GM12878 (cell line): Measurements from ENCODE around the gene ZNF782. TPM values are rescaled to one million over a fixed set of nuclear protein-coding genes. Genes with fewer than 3 reads are reported as not detected.

Experiments
- EED ChIP-seq: sonication (generic); IDR thresholded peaks from 2 replicates; pipeline ENCODE4 v1.6.1; 2016; ENCODE audit warnings: antibody characterized with exemption, low read depth
- EP300 ChIP-seq, 2 experiments: fragments of 150-350 bp in 1 of 2; IDR thresholded peaks; 2 replicates each; pipeline ENCODE4 v1.6.1; 2011 to 2012; ENCODE audit warnings: low read depth in 2 of 2, low read length in 2 of 2, borderline replicate concordance in 1 of 2, improper control_type of control experiment in 1 of 2, inconsistent platforms in 1 of 2; ENCODE audit not compliant: control insufficient read depth in 1 of 2
- EZH2 ChIP-seq: IDR thresholded peaks from 2 replicates; pipeline ENCODE4 v1.6.1; 2012; ENCODE audit warnings: low read depth, mild to moderate bottlenecking, control low read depth, inconsistent platforms, low read length, borderline replicate concordance; ENCODE audit not compliant: control insufficient read depth
- HDAC6 ChIP-seq: fragments of 200-600 bp; sonication (generic); IDR thresholded peaks from one replicate; pipeline ENCODE4 v1.8.0; 2017; ENCODE audit warnings: antibody characterized with exemption; ENCODE audit not compliant: unreplicated experiment
- IRF4 ChIP-seq: IDR thresholded peaks from 2 replicates; pipeline ENCODE4 v1.6.1; 2011; ENCODE audit warnings: low read depth, low read length
- JUND ChIP-seq: IDR thresholded peaks from 2 replicates; pipeline ENCODE4 v1.6.1; 2012; ENCODE audit warnings: low read depth, mild to moderate bottlenecking, low read length, improper control_type of control experiment, moderate library complexity
- KAT2A ChIP-seq: conservative IDR thresholded peaks from 2 replicates; pipeline ENCODE4 v1.6.1; 2011; ENCODE audit warnings: low read depth, low read length; ENCODE audit not compliant: control insufficient read depth
- MEF2A ChIP-seq: IDR thresholded peaks from 2 replicates; pipeline ENCODE4 v1.6.1; 2011; ENCODE audit warnings: low read depth, mild to moderate bottlenecking, low read length, moderate library complexity; ENCODE audit not compliant: insufficient read depth
- MEF2B ChIP-seq: fragments of 450-650 bp; IDR thresholded peaks from 2 replicates; pipeline ENCODE4 v1.6.1; 2018; ENCODE audit warnings: mild to moderate bottlenecking, moderate library complexity; ENCODE audit not compliant: partially characterized antibody, poor library complexity, severe bottlenecking
- MYB ChIP-seq: fragments of 150-350 bp; IDR thresholded peaks from 2 replicates; pipeline ENCODE4 v1.6.1; 2014; ENCODE audit warnings: mild to moderate bottlenecking, low read depth, low read length, borderline replicate concordance
- NFYA ChIP-seq: IDR thresholded peaks from 2 replicates; pipeline ENCODE4 v1.6.1; 2011; ENCODE audit warnings: low read depth, mild to moderate bottlenecking, low read length, improper control_type of control experiment, borderline replicate concordance
- NRF1 ChIP-seq: conservative IDR thresholded peaks from 2 replicates; pipeline ENCODE4 v1.6.1; 2011; ENCODE audit warnings: mild to moderate bottlenecking, low read depth, low read length, improper control_type of control experiment
- PAX5 ChIP-seq: IDR thresholded peaks from 2 replicates; pipeline ENCODE4 v1.6.1; 2011; ENCODE audit warnings: low read depth, low read length, borderline replicate concordance
- RAD51 ChIP-seq: fragments of 450-650 bp; IDR thresholded peaks from 2 replicates; pipeline ENCODE4 v1.6.1; 2016; ENCODE audit warnings: moderate library complexity, mild to moderate bottlenecking, inconsistent platforms
- RCOR1 ChIP-seq: conservative IDR thresholded peaks from 2 replicates; pipeline ENCODE4 v1.6.1; 2012; ENCODE audit warnings: low read depth, low read length, improper control_type of control experiment
- SRF ChIP-seq, 2 experiments: IDR thresholded peaks; 2 replicates each; pipeline ENCODE4 v1.6.1; 2011; ENCODE audit warnings: low read depth in 2 of 2, low read length in 2 of 2, mild to moderate bottlenecking in 1 of 2, moderate library complexity in 1 of 2
- TCF7 ChIP-seq: IDR thresholded peaks from 2 replicates; pipeline ENCODE4 v1.6.1; 2014; ENCODE audit warnings: antibody characterized with exemption, borderline replicate concordance
- ZNF274 ChIP-seq: IDR thresholded peaks from one replicate; pipeline ENCODE4 v1.8.0; 2011; ENCODE audit not compliant: insufficient read length, insufficient read depth
- polyA plus RNA-seq, 11 experiments: library from polyadenylated mRNA; depleted of rRNA in 4 of 11; unstranded in 6 of 11; stranded (reverse) in 5 of 11; fragments of >200 nt; fragmentation: Nextera tagmentation in 4 of 11; fragmentation: Illumina TruSeq in 1 of 11; extraction: Ambion mirVana in 4 of 11; extraction: Trizol in 1 of 11; gene quantifications; 1 replicate in 1 of 11; 2 replicates in 10 of 11; pipeline versions ENCODE4 v1.2.1 to v1.2.3, GENCODE V29; 2011 to 2016; ENCODE audit warnings: inconsistent platforms in 2 of 11, missing spikeins in 2 of 11, low read depth in 1 of 11
- total RNA-seq, 4 experiments: library from RNA; depleted of rRNA in 3 of 4; stranded (reverse); fragments of >200 nt in 3 of 4; fragmentation: Illumina TruSeq in 1 of 4; extraction: Trizol in 1 of 4; gene quantifications; 2 replicates each; pipeline versions ENCODE4 v1.2.1 to v1.2.3, GENCODE V29; 2013 to 2021
- TF ChIP-seq, protein P1 (sequence below): fragments of 450-650 bp; IDR thresholded peaks from 2 replicates; pipeline ENCODE4 v1.6.1; 2018; ENCODE audit warnings: mild to moderate bottlenecking, low read depth, moderate library complexity; ENCODE audit not compliant: partially characterized antibody
- TF ChIP-seq, protein P2 (sequence below): IDR thresholded peaks from 2 replicates; pipeline ENCODE4 v1.6.1; 2011; ENCODE audit warnings: borderline replicate concordance, low read depth, mild to moderate bottlenecking, moderate library complexity, mixed read lengths, low read length; ENCODE audit not compliant: insufficient read depth; ENCODE audit errors: extremely low read length
- TF ChIP-seq, protein P3 (sequence below): fragments of 450-650 bp; IDR thresholded peaks from 2 replicates; pipeline ENCODE4 v1.6.1; 2017; ENCODE audit warnings: antibody characterized with exemption, mild to moderate bottlenecking, moderate library complexity
- TF ChIP-seq, protein P4 (sequence below): IDR thresholded peaks from 2 replicates; pipeline ENCODE4 v1.6.1; 2011; ENCODE audit warnings: low read depth, low read length, improper control_type of control experiment, borderline replicate concordance

The ZNF782 gene
- total and polyA plus RNA-seq, 10 of the 15 experiments (the other 5 are each of a cell fraction or from before 2014, with no cell fraction given), result 0.55 to 7.8 (median 4.5) TPM

DNA sequence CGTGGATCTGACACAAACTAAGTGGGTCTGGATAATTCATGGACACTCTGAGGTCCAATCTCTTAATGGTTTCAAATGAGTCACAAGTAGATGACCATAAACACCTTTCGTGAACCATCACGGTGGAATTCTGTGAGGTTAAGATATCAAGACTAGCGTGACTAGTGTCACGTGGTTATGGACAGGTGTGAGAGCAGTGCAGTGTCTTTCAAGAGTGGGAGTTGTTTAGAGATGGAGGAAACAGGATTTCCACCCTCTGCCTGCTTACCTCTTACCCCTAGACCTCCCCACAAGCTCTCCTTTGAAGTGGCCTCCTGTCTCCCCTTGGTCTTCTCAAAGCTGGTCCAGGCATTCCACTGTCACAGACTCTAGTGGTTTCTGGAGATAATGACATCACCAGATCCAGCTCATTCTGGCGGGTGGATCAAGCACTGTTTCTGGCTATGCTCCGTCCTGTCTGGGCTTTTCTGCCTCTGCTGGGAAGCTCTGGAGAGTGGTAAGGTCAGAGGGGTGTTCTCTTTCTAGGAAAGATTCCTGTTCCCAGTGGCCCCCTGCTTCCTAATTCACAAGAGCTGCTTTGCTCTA is 20.0 kb upstream of the ZNF782 start (continued):
- TF ChIP-seq, protein P1, sequence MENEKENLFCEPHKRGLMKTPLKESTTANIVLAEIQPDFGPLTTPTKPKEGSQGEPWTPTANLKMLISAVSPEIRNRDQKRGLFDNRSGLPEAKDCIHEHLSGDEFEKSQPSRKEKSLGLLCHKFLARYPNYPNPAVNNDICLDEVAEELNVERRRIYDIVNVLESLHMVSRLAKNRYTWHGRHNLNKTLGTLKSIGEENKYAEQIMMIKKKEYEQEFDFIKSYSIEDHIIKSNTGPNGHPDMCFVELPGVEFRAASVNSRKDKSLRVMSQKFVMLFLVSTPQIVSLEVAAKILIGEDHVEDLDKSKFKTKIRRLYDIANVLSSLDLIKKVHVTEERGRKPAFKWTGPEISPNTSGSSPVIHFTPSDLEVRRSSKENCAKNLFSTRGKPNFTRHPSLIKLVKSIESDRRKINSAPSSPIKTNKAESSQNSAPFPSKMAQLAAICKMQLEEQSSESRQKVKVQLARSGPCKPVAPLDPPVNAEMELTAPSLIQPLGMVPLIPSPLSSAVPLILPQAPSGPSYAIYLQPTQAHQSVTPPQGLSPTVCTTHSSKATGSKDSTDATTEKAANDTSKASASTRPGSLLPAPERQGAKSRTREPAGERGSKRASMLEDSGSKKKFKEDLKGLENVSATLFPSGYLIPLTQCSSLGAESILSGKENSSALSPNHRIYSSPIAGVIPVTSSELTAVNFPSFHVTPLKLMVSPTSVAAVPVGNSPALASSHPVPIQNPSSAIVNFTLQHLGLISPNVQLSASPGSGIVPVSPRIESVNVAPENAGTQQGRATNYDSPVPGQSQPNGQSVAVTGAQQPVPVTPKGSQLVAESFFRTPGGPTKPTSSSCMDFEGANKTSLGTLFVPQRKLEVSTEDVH, result no peak
- TF ChIP-seq, protein P2, sequence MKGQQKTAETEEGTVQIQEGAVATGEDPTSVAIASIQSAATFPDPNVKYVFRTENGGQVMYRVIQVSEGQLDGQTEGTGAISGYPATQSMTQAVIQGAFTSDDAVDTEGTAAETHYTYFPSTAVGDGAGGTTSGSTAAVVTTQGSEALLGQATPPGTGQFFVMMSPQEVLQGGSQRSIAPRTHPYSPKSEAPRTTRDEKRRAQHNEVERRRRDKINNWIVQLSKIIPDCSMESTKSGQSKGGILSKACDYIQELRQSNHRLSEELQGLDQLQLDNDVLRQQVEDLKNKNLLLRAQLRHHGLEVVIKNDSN, result peak; percentile 41
- TF ChIP-seq NRF1, result no peak
- TF ChIP-seq SRF (IDR thresholded peaks at IDR 0.05; ENCODE audit: low read depth in 2 of 2, low read length in 2 of 2), result no peak
- TF ChIP-seq NFYA, result no peak
- TF ChIP-seq HDAC6, result no peak
- TF ChIP-seq RCOR1, result no peak
- peak; percentile 52; the same call in 1 of the 2 replicates for TF ChIP-seq EED
- TF ChIP-seq IRF4, result no peak
- no peak for TF ChIP-seq TCF7
- TF ChIP-seq MYB, result no peak
- TF ChIP-seq MEF2B, result no peak
- no peak for TF ChIP-seq EP300 (IDR thresholded peaks at IDR 0.05; ENCODE audit: borderline replicate concordance in 1 of 2, control insufficient read depth in 1 of 2, low read depth in 2 of 2, low read length in 2 of 2)
- no peak for TF ChIP-seq ZNF274
- TF ChIP-seq PAX5, result 0 out of 2 replicates have a peak, but pooled peaks have one; percentile 18
- no peak for TF ChIP-seq JUND
- TF ChIP-seq, protein P3, sequence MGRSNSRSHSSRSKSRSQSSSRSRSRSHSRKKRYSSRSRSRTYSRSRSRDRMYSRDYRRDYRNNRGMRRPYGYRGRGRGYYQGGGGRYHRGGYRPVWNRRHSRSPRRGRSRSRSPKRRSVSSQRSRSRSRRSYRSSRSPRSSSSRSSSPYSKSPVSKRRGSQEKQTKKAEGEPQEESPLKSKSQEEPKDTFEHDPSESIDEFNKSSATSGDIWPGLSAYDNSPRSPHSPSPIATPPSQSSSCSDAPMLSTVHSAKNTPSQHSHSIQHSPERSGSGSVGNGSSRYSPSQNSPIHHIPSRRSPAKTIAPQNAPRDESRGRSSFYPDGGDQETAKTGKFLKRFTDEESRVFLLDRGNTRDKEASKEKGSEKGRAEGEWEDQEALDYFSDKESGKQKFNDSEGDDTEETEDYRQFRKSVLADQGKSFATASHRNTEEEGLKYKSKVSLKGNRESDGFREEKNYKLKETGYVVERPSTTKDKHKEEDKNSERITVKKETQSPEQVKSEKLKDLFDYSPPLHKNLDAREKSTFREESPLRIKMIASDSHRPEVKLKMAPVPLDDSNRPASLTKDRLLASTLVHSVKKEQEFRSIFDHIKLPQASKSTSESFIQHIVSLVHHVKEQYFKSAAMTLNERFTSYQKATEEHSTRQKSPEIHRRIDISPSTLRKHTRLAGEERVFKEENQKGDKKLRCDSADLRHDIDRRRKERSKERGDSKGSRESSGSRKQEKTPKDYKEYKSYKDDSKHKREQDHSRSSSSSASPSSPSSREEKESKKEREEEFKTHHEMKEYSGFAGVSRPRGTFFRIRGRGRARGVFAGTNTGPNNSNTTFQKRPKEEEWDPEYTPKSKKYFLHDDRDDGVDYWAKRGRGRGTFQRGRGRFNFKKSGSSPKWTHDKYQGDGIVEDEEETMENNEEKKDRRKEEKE, result no peak
- TF ChIP-seq MEF2A, result no peak
- TF ChIP-seq, protein P4, sequence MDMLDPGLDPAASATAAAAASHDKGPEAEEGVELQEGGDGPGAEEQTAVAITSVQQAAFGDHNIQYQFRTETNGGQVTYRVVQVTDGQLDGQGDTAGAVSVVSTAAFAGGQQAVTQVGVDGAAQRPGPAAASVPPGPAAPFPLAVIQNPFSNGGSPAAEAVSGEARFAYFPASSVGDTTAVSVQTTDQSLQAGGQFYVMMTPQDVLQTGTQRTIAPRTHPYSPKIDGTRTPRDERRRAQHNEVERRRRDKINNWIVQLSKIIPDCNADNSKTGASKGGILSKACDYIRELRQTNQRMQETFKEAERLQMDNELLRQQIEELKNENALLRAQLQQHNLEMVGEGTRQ, result no peak; the same call in 1 of the 2 replicates
- TF ChIP-seq RAD51, result peak; percentile 86; the same call in 1 of the 2 replicates
- TF ChIP-seq KAT2A, result no peak
- TF ChIP-seq EZH2, result no peak
